Measurements from ENCODE around the gene BRD3OS.

The BRD3OS gene

GRCh38 chr9:133989625-133990365, 35.5 kb upstream of the BRD3OS start:
- no peak for DNase-seq

GRCh38 chr9:133990366-133991213, 34.7 kb upstream of the BRD3OS start:
- DNase-seq, result no peak

DNA sequence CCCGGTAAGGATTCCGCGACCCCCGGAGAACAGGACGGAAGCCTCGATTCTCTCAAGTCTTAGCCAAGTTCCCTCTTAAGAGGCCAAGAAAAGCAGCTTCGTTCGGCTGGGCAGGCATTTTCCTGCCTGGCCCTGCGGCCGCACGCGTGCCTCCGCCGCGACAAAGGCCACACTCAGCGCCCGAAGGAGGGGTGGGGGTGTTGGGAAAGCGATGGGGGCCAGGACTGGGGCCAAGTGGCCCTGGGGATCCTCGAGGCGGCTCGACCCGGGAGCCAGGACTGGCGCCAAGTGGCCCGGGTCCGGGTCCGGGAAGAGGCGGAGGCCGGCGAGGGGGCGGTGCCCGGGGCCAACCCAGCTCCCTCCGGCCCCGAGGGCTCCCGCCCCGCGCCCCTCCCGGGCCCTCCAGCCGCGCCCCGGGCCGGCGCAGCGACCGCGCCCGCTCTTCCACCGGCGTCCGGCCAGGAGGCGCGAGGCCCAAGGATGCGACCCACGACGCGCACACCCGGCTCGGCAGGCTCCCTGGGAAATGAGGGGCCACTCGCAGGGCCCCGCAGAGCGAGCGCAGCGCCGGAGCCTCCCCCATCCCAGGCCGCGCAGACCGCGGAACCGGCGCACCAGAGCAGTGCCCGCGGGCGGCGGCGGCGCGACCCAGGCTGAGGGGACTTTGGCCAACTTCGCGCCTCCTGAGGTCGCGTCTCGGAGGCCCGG, 33.9 kb upstream of the BRD3OS start:
- no peak for DNase-seq

- DNase-seq, result peak; percentile 50
These were observed 33.1 kb upstream of the BRD3OS start, which contains the start of gene VAV2 for GRCh38 chr9:133991964-133992779. TSS of gene VAV2 (minus strand) at chr9:133992324. CDS start at chr9:133992278, 46 bp downstream.

GRCh38 chr9:133992780-133993634, 32.3 kb upstream of the BRD3OS start:
- DNase-seq, result peak; percentile 72

DNA sequence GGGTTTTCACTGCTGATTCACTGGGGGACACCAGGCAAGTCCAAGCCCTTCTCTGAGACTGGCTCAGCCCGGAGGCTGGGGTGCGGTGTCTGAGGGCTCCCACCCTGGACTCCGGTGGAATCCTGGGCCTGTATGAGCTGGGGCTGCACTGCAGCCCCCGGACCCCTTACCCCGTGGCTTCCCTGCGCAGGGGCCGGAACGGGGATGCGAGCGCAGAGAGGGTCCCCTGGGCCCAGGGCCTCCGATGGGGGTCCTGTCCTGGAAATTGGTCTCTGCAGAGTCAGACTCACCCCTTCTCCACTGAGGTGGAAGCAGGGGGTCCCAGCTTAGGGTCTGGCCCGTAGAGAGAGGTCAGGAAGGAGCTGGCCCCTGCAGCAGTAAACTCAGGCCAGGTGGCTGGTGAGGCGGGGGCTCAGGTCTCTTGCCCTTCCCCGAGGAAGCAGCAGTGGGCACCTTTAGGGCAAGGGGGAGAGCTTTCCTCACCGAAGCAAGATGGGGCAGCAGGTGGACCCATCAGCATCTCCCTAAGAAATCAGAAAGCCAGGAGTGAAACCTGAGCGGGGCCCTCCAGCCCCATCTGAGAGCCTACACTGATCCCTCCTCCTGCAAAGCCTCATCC, 31.5 kb upstream of the BRD3OS start:
- DNase-seq, result no peak

- peak; percentile 73 for DNase-seq
These were observed 30.8 kb upstream of the BRD3OS start for GRCh38 chr9:133994353-133995011.

GRCh38 chr9:133995012-133995896, 30.0 kb upstream of the BRD3OS start:
- no peak for DNase-seq

DNA sequence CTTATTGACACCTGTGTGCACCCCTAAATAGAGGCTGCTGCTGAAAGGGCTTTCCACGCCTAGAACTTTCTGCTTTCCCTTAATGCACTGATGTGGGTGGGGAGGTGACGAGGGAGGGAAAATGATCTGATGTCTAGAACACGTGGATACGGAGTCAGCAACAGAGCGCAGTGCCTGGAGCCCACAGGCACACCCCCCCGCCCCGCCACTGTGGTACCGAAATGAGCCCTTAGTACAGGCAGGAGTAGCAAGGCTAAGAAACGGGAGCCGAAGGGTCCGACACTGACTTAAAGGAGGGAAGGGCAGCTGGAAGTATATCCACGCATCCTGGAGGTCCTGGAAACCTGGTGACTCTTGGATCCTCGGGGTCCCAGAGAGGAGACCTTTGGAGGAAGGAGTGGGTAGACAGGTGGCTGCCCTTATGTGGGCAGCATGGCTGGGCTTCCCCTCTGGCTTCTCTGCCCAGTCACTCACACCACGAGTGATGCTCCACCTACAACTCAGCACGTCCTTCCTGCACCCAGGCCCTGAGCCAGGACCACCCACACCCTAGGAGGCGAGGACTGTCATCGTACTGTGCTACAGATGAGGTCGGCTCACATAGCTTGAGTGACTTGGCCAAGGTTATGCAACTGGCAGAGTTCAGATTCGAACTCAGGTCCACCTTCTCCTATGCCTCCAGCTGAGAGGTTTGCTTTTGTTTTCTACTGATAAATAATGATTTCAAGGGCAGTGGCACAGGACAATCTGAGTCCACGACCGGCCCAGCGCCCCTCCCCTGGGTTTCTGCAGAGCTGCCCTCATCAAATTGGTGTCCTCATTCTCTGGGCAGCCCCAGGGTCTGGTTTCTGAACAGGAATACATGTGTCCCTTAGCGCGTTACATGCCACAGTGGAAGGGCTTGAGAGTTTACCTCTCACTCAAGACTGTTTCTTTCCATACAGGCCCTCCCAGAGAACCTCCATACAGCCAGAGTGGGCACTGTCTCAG, 28.5 kb upstream of the BRD3OS start:
- no peak for DNase-seq

DNA sequence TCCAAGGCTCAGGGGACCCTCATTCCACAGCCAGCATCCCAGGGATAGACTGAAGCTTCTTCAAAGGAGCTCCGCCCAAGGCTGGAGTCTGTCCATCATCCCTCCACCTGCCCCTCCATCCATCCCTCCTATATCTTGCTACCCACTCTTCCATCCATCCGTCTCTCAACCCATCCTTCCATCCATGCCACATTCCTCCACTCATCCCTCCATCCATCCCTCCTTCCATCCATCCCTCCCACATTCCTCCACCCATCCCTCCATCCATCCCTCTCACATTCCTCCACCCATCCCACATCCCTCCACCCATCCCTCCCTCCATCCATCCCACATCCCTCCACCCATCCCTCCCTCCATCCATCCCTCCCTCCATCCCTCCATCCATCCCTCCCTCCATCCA, 27.7 kb upstream of the BRD3OS start:
- no peak for DNase-seq

- no peak for DNase-seq
These were observed 26.2 kb upstream of the BRD3OS start for GRCh38 chr9:133998915-133999595.

DNA sequence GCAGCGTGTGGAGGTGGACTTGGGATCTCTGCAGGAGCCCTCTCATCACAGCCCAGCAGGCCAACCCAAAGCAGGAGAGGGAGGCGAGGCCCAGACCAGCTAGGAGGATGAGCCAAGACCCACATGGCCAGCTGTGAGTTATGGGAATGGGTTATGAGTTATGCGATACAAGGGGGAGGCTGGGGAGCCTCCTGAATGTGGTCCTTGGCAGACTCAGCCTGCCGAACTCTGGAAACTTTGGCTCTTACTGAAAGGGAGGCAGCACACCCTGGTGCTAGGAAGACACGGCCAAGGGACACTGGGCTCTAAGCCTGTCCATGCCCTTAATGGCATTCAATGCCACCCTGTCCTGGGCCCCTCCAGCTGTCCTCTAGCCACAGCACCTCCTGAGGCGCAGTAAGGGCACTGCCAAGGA, 25.4 kb upstream of the BRD3OS start:
- no peak for DNase-seq

DNA sequence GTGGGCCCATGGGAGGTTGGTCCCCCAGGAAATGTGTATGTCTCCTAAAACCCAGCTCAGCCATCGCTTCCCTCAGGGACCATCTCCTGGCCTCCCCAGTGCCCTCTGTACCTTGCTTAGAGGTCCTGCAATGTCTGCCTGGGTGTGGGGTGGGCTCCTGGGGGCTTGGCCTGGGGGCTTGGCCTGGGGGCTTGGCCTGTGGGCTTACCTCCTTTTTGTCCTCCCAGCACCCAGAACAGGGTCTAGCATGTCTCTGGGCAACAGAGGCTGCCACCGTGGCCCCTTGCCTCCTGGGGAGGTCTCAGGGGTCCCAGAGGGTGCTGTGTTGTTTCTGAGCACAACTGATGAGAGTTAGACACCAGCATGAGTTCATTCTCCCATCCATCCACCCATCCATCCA, 22.5 kb upstream of the BRD3OS start:
- DNase-seq, result no peak

DNA sequence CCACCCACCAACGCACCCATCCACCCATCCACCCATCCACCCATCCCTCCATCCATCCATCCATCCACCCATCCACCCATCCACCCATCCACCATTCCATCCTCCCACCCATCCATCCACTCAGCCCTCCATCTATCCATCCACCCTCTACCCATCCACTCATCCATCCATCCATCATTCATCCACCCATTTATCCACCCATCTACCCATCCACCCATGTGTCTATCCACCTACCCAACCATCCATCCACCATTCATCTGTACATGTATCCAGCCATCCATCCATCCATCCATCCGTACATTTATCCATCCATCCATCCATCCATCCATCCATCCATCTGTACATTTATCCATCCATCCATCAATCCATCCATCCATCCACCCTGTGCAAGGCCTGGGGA, 22.0 kb upstream of the BRD3OS start:
- DNase-seq, result no peak

- DNase-seq, result no peak
These were observed 21.0 kb upstream of the BRD3OS start for GRCh38 chr9:134004131-134004873.

GRCh38 chr9:134004881-134005280, 20.4 kb upstream of the BRD3OS start:
- DNase-seq, result no peak

DNA sequence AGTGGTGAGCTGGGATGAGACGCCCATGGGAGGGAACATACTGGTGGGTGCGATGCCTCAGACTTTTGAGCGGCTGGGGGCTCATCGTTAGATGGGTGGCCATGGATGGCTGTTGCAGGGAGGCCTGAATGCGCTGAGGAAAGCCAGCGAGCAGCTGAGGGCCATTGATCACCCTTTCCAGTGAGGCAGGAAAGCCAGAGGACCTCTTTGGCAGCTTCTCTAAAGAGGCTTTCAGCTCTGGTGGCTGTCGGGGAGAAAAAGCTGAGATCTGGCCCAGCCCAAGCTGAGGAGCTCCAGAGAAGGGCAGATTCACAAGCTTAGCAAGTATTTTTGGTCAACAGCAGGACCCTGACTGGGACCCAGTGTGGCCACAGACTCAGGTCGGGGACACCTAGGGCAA, 19.9 kb upstream of the BRD3OS start:
- no peak for DNase-seq
